ENCODE measurements around the gene TAC3.

TAC3 gene

DNA sequence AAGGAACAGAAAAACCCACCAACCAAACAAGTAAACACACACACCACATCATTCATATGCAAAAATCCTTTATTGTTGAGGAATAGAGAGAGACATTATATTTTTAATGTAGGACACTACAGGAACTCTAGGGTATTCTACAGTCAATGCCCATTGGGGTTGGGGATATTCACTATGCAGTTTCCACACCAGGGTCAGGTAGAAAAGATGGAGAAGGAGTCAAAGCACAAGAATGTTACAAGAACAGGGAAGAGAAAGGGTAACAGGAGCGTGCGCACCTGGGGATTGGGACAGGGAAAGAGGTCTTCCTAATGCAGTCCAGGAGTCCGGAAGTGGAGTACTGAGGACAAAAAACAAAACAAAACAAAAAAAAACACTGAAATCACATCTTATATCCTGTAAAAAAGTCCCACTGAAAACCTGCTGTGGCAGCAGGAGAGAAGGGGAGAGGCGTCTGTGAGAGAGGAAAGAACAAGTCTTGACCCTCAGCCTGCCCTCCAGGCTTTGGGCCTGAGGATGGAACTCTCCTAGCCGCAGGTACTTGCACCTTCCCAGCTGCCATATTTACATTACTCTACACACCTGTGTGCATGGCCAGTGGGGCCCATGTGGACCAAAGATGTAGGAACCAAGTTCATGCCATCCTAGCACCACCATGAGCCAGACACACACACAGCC lies 6.2 kb downstream of the TAC3 start:
- no peak for DNase-seq (ENCODE audit: low spot score)
- TF ChIP-seq, protein P1, sequence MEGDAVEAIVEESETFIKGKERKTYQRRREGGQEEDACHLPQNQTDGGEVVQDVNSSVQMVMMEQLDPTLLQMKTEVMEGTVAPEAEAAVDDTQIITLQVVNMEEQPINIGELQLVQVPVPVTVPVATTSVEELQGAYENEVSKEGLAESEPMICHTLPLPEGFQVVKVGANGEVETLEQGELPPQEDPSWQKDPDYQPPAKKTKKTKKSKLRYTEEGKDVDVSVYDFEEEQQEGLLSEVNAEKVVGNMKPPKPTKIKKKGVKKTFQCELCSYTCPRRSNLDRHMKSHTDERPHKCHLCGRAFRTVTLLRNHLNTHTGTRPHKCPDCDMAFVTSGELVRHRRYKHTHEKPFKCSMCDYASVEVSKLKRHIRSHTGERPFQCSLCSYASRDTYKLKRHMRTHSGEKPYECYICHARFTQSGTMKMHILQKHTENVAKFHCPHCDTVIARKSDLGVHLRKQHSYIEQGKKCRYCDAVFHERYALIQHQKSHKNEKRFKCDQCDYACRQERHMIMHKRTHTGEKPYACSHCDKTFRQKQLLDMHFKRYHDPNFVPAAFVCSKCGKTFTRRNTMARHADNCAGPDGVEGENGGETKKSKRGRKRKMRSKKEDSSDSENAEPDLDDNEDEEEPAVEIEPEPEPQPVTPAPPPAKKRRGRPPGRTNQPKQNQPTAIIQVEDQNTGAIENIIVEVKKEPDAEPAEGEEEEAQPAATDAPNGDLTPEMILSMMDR (IDR thresholded peaks at IDR 0.05; ENCODE audit: extremely low read depth, missing control alignments), result no peak

GRCh38 chr12:57008178-57008577 lies 8.2 kb downstream of the TAC3 start:
- DNase-seq (ENCODE audit: low spot score), result peak; percentile 74
- TF ChIP-seq, protein P1 (IDR thresholded peaks at IDR 0.05; ENCODE audit: extremely low read depth, missing control alignments), result peak; percentile 46

- no peak for DNase-seq (ENCODE audit: low spot score)
Measured at GRCh38 chr12:57006809-57007475, 9.4 kb downstream of the TAC3 start.

DNA sequence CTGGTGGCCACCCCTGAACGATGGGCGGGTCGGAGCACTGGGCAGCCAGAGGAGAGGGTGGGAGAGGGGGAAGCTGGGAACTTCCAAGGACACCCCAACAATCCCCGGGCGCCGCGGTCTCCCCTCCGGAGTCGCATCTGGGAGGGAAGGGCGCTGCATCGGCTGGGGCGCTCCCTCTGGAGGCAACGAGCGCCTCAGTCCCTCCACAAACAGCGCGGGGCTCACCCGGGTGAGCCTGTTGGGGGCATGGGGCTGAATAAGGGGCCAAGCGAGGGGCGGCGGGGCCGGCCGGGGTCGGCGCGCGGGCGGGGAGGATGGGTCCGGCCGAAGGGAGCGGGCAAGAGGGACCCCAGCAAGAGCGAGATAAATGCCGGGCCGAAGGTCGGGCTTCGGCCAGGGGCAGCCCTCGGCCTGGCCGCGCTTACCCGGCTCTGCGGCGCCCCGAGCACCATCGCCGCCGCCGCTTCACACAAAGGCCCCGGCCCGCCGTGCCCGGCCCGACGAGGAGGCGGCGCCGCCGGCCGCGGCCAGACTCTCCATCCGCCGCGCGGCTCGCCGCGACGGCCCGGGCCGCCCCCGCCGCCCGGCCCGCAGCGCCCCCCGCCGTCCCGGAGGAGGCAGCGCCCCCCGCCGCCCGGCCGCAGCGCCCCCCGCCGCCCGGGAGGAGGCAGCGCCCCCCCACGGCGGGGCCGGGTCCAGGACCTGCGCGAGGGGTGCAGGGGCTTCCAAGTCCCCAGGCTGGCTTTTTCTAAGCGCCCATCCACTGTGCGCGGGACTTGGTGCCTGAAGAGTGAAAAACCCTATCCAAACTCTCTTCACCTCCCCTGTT lies 10.1 kb downstream of the TAC3 start, which contains the start of gene ZBTB39:
ZBTB39 (minus strand) TSS at position 567 of the 829 bp plus-strand sequence. CDS start 1,629 bp downstream, outside the sequence.
- DNase-seq (ENCODE audit: low spot score), result peak; percentile 97
- TF ChIP-seq, protein P1 (IDR thresholded peaks at IDR 0.05; ENCODE audit: extremely low read depth, missing control alignments), result peak; percentile 65

More at GRCh38 chr12:57006809-57007475, 9.4 kb downstream of the TAC3 start:
- TF ChIP-seq, protein P1 (IDR thresholded peaks at IDR 0.05; ENCODE audit: extremely low read depth, missing control alignments), result no peak

- TF ChIP-seq, protein P1 (IDR thresholded peaks at IDR 0.05; ENCODE audit: extremely low read depth, missing control alignments), result no peak
- no peak for DNase-seq (ENCODE audit: low spot score)
Measured at GRCh38 chr12:57004651-57005050, 11.7 kb downstream of the TAC3 start.

DNA sequence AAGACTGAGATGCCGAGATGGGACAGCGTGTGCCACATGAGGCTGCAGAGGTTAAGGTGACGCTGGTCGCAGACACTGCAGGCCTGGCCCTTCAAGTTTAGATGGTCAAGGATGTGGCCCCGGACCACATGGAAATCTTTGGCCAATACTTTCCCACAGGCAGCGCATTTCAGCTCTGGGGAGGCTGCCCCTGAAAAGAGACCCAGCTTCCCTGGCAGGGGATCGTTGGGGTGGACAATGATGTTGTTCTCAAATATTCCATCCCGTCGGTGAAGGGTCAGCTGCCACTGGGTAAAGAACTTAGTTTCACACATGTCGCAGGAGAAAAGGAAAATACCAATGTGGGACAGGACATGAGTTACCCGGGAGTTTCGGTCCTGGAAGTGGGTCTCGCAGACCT lies 12.9 kb downstream of the TAC3 start:
- no peak for DNase-seq (ENCODE audit: low spot score)
- TF ChIP-seq, protein P1 (IDR thresholded peaks at IDR 0.05; ENCODE audit: extremely low read depth, missing control alignments), result no peak

Data from GM20000 (cell line).